ENCODE measurements around the gene PCDH9.

Gene PCDH9

DNA sequence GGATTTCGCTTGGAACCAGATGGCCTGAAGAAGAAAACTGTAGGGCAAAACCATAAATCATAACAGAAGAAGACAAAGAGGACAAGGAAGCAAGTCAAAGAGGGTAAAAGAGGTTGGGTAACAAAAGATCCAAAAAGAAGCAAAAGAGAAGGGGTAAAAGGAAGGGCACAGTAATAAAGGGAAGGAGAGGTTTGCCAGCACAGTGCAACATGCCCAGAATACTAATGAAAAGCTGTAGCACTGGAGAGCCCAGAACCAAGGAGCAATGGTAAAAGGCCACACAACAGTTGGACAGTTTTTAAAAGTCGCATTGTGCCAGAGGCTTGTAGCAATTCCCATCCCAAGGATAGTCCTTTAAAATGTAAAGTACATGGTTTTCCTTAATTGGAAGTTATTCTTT, 506.6 kb downstream of the PCDH9 start:
- H3K9me3 ChIP-seq (ENCODE audit: control insufficient read depth in 1 of 2, low read length in 2 of 2): no peaks in the 10 kb centered on the region
- no peak overlapping the region for H3K4me3 ChIP-seq (ENCODE audit: low read depth in 1 of 2, low read length in 2 of 2)
- no peaks in the 10 kb centered on the region for H3K27me3 ChIP-seq (ENCODE audit: control insufficient read depth in 1 of 2, insufficient read depth in 2 of 2, low read length in 2 of 2)
- H3K9ac ChIP-seq (ENCODE audit: low read depth in 1 of 2, low read length in 2 of 2): no peak overlapping the region
- no peak overlapping the region for H3K27ac ChIP-seq (ENCODE audit: low read depth, low read length)
- no peaks in the 10 kb centered on the region for H3K36me3 ChIP-seq (ENCODE audit: control insufficient read depth in 1 of 2, insufficient read depth in 2 of 2, low read length in 2 of 2)
- no peaks in the 10 kb centered on the region for H3K4me1 ChIP-seq (ENCODE audit: control insufficient read depth in 1 of 2, insufficient read depth in 2 of 2, low read length in 2 of 2)

DNA sequence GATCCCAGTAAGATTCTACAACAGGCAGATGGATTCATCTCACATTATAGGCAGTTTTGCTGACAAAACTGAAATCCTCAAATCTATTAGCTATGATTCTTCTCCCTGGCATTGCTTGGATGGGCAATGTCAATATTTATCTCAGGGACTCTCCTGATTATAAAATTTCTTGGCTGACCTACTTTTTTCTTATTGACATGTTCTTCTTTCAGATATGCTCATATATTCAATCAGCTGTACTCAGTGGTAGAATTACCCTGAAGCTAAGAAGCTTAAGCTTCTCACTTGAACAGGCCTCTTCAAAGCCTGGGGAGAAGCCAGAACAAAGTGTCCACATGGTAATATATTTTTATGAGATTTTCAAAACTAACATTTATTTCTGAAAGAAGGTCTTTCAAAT, 513.6 kb downstream of the PCDH9 start:
- Histone ChIP-seq H3K4me3 (ENCODE audit: low read depth in 1 of 2, low read length in 2 of 2) (no peak overlapping the region), H3K4me1 (ENCODE audit: control insufficient read depth in 1 of 2, insufficient read depth in 2 of 2, low read length in 2 of 2) (no peaks in the 10 kb centered on the region), H3K27ac (ENCODE audit: low read depth, low read length) (no peak overlapping the region), H3K27me3 (ENCODE audit: control insufficient read depth in 1 of 2, insufficient read depth in 2 of 2, low read length in 2 of 2) (no peaks in the 10 kb centered on the region), H3K9me3 (ENCODE audit: control insufficient read depth in 1 of 2, low read length in 2 of 2) (no peaks in the 10 kb centered on the region), H3K9ac (ENCODE audit: low read depth in 1 of 2, low read length in 2 of 2) (no peak overlapping the region), H3K36me3 (ENCODE audit: control insufficient read depth in 1 of 2, insufficient read depth in 2 of 2, low read length in 2 of 2) (no peaks in the 10 kb centered on the region)

DNA sequence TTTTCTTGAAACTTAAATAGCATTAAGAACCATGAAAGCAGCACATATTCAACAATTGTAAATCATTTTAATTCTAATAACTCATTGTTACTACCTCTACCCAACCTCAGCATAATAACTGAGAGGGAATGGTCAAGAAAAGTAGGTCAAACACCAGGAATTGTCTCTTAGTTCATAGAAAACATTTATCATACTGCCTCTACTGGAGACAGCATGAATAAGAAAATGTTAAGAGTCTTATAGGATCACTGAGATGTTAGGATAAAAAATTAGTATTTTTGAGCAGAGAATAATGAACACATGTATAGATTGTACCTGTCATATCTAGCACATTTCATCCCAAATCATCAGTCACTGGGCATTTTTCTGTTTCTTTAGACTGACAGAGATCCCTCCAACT, 515.3 kb downstream of the PCDH9 start:
- no peaks in the 10 kb centered on the region for H3K36me3 ChIP-seq (ENCODE audit: control insufficient read depth in 1 of 2, insufficient read depth in 2 of 2, low read length in 2 of 2)
- no peaks in the 10 kb centered on the region for H3K9me3 ChIP-seq (ENCODE audit: control insufficient read depth in 1 of 2, low read length in 2 of 2)
- H3K9ac ChIP-seq (ENCODE audit: low read depth in 1 of 2, low read length in 2 of 2): no peak overlapping the region
- no peak overlapping the region for H3K4me3 ChIP-seq (ENCODE audit: low read depth in 1 of 2, low read length in 2 of 2)
- H3K27me3 ChIP-seq (ENCODE audit: control insufficient read depth in 1 of 2, insufficient read depth in 2 of 2, low read length in 2 of 2): no peaks in the 10 kb centered on the region
- H3K4me1 ChIP-seq (ENCODE audit: control insufficient read depth in 1 of 2, insufficient read depth in 2 of 2, low read length in 2 of 2): no peaks in the 10 kb centered on the region
- H3K27ac ChIP-seq (ENCODE audit: low read depth, low read length): no peak overlapping the region

DNA sequence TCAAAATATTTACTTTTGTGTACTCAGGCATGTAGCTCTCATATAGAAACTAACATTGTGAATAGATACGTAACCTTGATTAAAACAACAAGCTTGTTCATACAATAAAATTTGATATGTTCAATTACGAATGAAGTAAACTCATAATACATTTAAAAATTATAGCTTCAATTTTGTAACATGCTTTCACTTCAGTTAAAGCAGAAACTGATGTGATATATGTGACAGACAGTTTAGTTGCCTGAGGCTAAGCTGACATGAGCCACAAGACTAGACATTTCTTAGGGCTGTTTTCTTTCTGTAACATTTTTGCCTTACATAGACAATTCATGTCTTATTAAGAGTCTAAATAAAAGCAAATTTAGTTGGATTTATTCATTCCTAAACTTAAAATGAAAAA, 526.0 kb downstream of the PCDH9 start:
- Histone ChIP-seq H3K4me3 (ENCODE audit: low read depth in 1 of 2, low read length in 2 of 2) (no peak overlapping the region), H3K4me1 (ENCODE audit: control insufficient read depth in 1 of 2, insufficient read depth in 2 of 2, low read length in 2 of 2) (no peaks in the 10 kb centered on the region), H3K9ac (ENCODE audit: low read depth in 1 of 2, low read length in 2 of 2) (no peak overlapping the region), H3K27ac (ENCODE audit: low read depth, low read length) (no peak overlapping the region), H3K27me3 (ENCODE audit: control insufficient read depth in 1 of 2, insufficient read depth in 2 of 2, low read length in 2 of 2) (no peaks in the 10 kb centered on the region), H3K9me3 (ENCODE audit: control insufficient read depth in 1 of 2, low read length in 2 of 2) (no peaks in the 10 kb centered on the region), H3K36me3 (ENCODE audit: control insufficient read depth in 1 of 2, insufficient read depth in 2 of 2, low read length in 2 of 2) (no peaks in the 10 kb centered on the region)

DNA sequence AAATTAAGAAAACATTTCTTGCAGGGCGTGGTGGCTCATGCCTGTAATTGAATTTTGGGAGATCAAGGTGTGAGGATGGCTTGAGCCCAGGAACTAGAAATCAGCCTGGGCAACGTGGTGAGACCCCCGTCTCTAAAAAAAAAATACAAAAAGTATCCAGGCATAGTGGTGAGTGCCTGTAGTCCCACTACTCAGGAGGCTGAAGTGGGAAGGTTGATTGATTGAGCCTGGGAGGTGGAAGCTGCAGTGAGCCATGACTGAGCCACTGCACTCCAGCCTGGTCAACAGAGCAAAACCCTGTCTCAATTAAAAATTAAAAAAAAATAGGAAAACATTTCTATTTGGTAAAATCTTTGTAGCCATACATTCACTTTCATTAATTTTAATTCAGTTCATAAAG, 526.5 kb downstream of the PCDH9 start:
- H3K9me3 ChIP-seq (ENCODE audit: control insufficient read depth in 1 of 2, low read length in 2 of 2): no peaks in the 10 kb centered on the region
- no peaks in the 10 kb centered on the region for H3K36me3 ChIP-seq (ENCODE audit: control insufficient read depth in 1 of 2, insufficient read depth in 2 of 2, low read length in 2 of 2)
- no peaks in the 10 kb centered on the region for H3K4me1 ChIP-seq (ENCODE audit: control insufficient read depth in 1 of 2, insufficient read depth in 2 of 2, low read length in 2 of 2)

GRCh38 chr13:66700117-66700601, 530.0 kb downstream of the PCDH9 start:
- Histone ChIP-seq H3K27ac (ENCODE audit: low read depth, low read length) (no peak overlapping the region), H3K9me3 (ENCODE audit: control insufficient read depth in 1 of 2, low read length in 2 of 2) (no peaks in the 10 kb centered on the region), H3K36me3 (ENCODE audit: control insufficient read depth in 1 of 2, insufficient read depth in 2 of 2, low read length in 2 of 2) (no peaks in the 10 kb centered on the region), H3K4me1 (ENCODE audit: control insufficient read depth in 1 of 2, insufficient read depth in 2 of 2, low read length in 2 of 2) (no peaks in the 10 kb centered on the region), H3K9ac (ENCODE audit: low read depth in 1 of 2, low read length in 2 of 2) (no peak overlapping the region), H3K4me3 (ENCODE audit: low read depth in 1 of 2, low read length in 2 of 2) (no peak overlapping the region), H3K27me3 (ENCODE audit: control insufficient read depth in 1 of 2, insufficient read depth in 2 of 2, low read length in 2 of 2) (no peaks in the 10 kb centered on the region)

More for the DNA sequence above, 526.5 kb downstream of the PCDH9 start:
- Histone ChIP-seq H3K4me3 (ENCODE audit: low read depth in 1 of 2, low read length in 2 of 2) (no peak overlapping the region), H3K27me3 (ENCODE audit: control insufficient read depth in 1 of 2, insufficient read depth in 2 of 2, low read length in 2 of 2) (no peaks in the 10 kb centered on the region), H3K27ac (ENCODE audit: low read depth, low read length) (no peak overlapping the region), H3K9ac (ENCODE audit: low read depth in 1 of 2, low read length in 2 of 2) (no peak overlapping the region)

- no peaks in the 10 kb centered on the region for H3K36me3 ChIP-seq (ENCODE audit: control insufficient read depth in 1 of 2, insufficient read depth in 2 of 2, low read length in 2 of 2)
- H3K4me1 ChIP-seq (ENCODE audit: control insufficient read depth in 1 of 2, insufficient read depth in 2 of 2, low read length in 2 of 2): no peaks in the 10 kb centered on the region
- no peak overlapping the region for H3K27ac ChIP-seq (ENCODE audit: low read depth, low read length)
- no peak overlapping the region for H3K4me3 ChIP-seq (ENCODE audit: low read depth in 1 of 2, low read length in 2 of 2)
- no peaks in the 10 kb centered on the region for H3K9me3 ChIP-seq (ENCODE audit: control insufficient read depth in 1 of 2, low read length in 2 of 2)
- H3K9ac ChIP-seq (ENCODE audit: low read depth in 1 of 2, low read length in 2 of 2): no peak overlapping the region
- H3K27me3 ChIP-seq (ENCODE audit: control insufficient read depth in 1 of 2, insufficient read depth in 2 of 2, low read length in 2 of 2): no peaks in the 10 kb centered on the region
Measured at GRCh38 chr13:66693656-66694055, 536.5 kb downstream of the PCDH9 start.

- Histone ChIP-seq H3K27me3 (ENCODE audit: control insufficient read depth in 1 of 2, insufficient read depth in 2 of 2, low read length in 2 of 2) (no peaks in the 10 kb centered on the region), H3K4me1 (ENCODE audit: control insufficient read depth in 1 of 2, insufficient read depth in 2 of 2, low read length in 2 of 2) (no peaks in the 10 kb centered on the region), H3K36me3 (ENCODE audit: control insufficient read depth in 1 of 2, insufficient read depth in 2 of 2, low read length in 2 of 2) (no peaks in the 10 kb centered on the region), H3K9me3 (ENCODE audit: control insufficient read depth in 1 of 2, low read length in 2 of 2) (no peaks in the 10 kb centered on the region), H3K9ac (ENCODE audit: low read depth in 1 of 2, low read length in 2 of 2) (no peak overlapping the region), H3K27ac (ENCODE audit: low read depth, low read length) (no peak overlapping the region), H3K4me3 (ENCODE audit: low read depth in 1 of 2, low read length in 2 of 2) (no peak overlapping the region)
Measured at GRCh38 chr13:66691149-66691548, 539.0 kb downstream of the PCDH9 start.

DNA sequence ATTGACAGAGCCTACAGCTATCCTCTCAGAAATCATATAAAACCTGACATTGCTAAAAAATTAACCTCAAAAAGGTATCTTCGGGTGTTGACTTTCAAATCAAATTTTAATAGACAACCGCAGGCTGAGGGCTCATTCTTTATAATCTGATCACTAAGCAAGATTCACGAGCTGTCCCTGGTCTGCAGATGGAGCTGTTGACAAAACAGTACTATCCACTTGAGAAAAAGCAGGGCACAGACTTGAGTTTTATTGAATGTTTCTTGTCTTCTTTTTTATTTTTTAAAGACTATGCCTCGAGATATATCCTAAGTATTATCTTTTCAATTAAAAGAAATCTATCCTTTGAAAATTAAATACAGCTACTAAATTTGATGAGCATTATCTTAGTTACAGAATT, 540.5 kb downstream of the PCDH9 start:
- Histone ChIP-seq H3K4me1 (ENCODE audit: control insufficient read depth in 1 of 2, insufficient read depth in 2 of 2, low read length in 2 of 2) (no peaks in the 10 kb centered on the region), H3K4me3 (ENCODE audit: low read depth in 1 of 2, low read length in 2 of 2) (no peak overlapping the region), H3K9me3 (ENCODE audit: control insufficient read depth in 1 of 2, low read length in 2 of 2) (peaks cover 8 to 9% of the 10 kb centered on the region in 2 donors), H3K27ac (ENCODE audit: low read depth, low read length) (no peak overlapping the region), H3K9ac (ENCODE audit: low read depth in 1 of 2, low read length in 2 of 2) (no peak overlapping the region), H3K36me3 (ENCODE audit: control insufficient read depth in 1 of 2, insufficient read depth in 2 of 2, low read length in 2 of 2) (no peaks in the 10 kb centered on the region), H3K27me3 (ENCODE audit: control insufficient read depth in 1 of 2, insufficient read depth in 2 of 2, low read length in 2 of 2) (no peaks in the 10 kb centered on the region)

- Histone ChIP-seq H3K9me3 (ENCODE audit: control insufficient read depth in 1 of 2, low read length in 2 of 2) (peaks cover 9 to 13% of the 10 kb centered on the region in 2 donors), H3K4me1 (ENCODE audit: control insufficient read depth in 1 of 2, insufficient read depth in 2 of 2, low read length in 2 of 2) (no peaks in the 10 kb centered on the region), H3K9ac (ENCODE audit: low read depth in 1 of 2, low read length in 2 of 2) (no peak overlapping the region), H3K27ac (ENCODE audit: low read depth, low read length) (no peak overlapping the region), H3K27me3 (ENCODE audit: control insufficient read depth in 1 of 2, insufficient read depth in 2 of 2, low read length in 2 of 2) (no peaks in the 10 kb centered on the region), H3K4me3 (ENCODE audit: low read depth in 1 of 2, low read length in 2 of 2) (no peak overlapping the region), H3K36me3 (ENCODE audit: control insufficient read depth in 1 of 2, insufficient read depth in 2 of 2, low read length in 2 of 2) (no peaks in the 10 kb centered on the region)
Measured at GRCh38 chr13:66689037-66689619, 541.0 kb downstream of the PCDH9 start.

- no peak overlapping the region for H3K27ac ChIP-seq (ENCODE audit: low read depth, low read length)
- no peak overlapping the region for H3K9ac ChIP-seq (ENCODE audit: low read depth in 1 of 2, low read length in 2 of 2)
- no peaks in the 10 kb centered on the region for H3K4me1 ChIP-seq (ENCODE audit: control insufficient read depth in 1 of 2, insufficient read depth in 2 of 2, low read length in 2 of 2)
- peaks cover 13 to 19% of the 10 kb centered on the region in 2 donors for H3K9me3 ChIP-seq (ENCODE audit: control insufficient read depth in 1 of 2, low read length in 2 of 2)
- H3K4me3 ChIP-seq (ENCODE audit: low read depth in 1 of 2, low read length in 2 of 2): no peak overlapping the region
- H3K36me3 ChIP-seq (ENCODE audit: control insufficient read depth in 1 of 2, insufficient read depth in 2 of 2, low read length in 2 of 2): no peaks in the 10 kb centered on the region
- no peaks in the 10 kb centered on the region for H3K27me3 ChIP-seq (ENCODE audit: control insufficient read depth in 1 of 2, insufficient read depth in 2 of 2, low read length in 2 of 2)
Measured at GRCh38 chr13:66681403-66681802, 548.7 kb downstream of the PCDH9 start.
